Choroid plexus epithelial cell (primary cell): ENCODE data around the gene MDN1.
"Not testable (repeated sequence)": the region's sequence is repeated elsewhere in the genome, so short reads cannot be mapped to it uniquely, and the experiment has no call there.

ENCODE experiments used
- DNase-seq: peaks from one replicate; pipeline ENCODE4 v3.0.0-alpha.2; 2010; ENCODE audit warnings: low read depth
- H3K4me3 ChIP-seq: 2 replicates; pipeline ENCODE4 v1.5.1; 2011; ENCODE audit warnings: low read depth, mild to moderate bottlenecking, control low read depth, low read length, moderate library complexity
- CTCF ChIP-seq: conservative IDR thresholded peaks from 2 replicates; pipeline ENCODE4 v1.5.1; 2011; ENCODE audit warnings: low read depth, mild to moderate bottlenecking, control low read depth, inconsistent platforms, low read length, moderate library complexity

Gene MDN1

GRCh38 chr6:89793586-89793985, 26.0 kb downstream of the MDN1 start:
- TF ChIP-seq CTCF: no peak

GRCh38 chr6:89792881-89793280, 26.7 kb downstream of the MDN1 start:
- DNase-seq: peak; percentile 71
- H3K4me3 ChIP-seq: no peak overlapping the region
- peak; percentile 65 for TF ChIP-seq CTCF

More at GRCh38 chr6:89793586-89793985, 26.0 kb downstream of the MDN1 start:
- DNase-seq: peak; percentile 78
- no peak overlapping the region for H3K4me3 ChIP-seq

- TF ChIP-seq CTCF: no peak
- DNase-seq: no peak
Measured at GRCh38 chr6:89790403-89790802, 29.2 kb downstream of the MDN1 start.

GRCh38 chr6:89789980-89790379, 29.6 kb downstream of the MDN1 start:
- TF ChIP-seq CTCF: no peak
- H3K4me3 ChIP-seq: no peak overlapping the region
- no peak for DNase-seq

More at GRCh38 chr6:89790403-89790802, 29.2 kb downstream of the MDN1 start:
- no peak overlapping the region for H3K4me3 ChIP-seq

- no peak for TF ChIP-seq CTCF
Measured at GRCh38 chr6:89787660-89788328, 31.8 kb downstream of the MDN1 start.

GRCh38 chr6:89786970-89787369, 32.6 kb downstream of the MDN1 start:
- no peak overlapping the region for H3K4me3 ChIP-seq
- DNase-seq: no peak
- TF ChIP-seq CTCF: no peak

More at GRCh38 chr6:89787660-89788328, 31.8 kb downstream of the MDN1 start:
- no peak overlapping the region for H3K4me3 ChIP-seq
- no peak for DNase-seq

GRCh38 chr6:89784838-89785237, 34.8 kb downstream of the MDN1 start:
- H3K4me3 ChIP-seq: no peak overlapping the region
- no peak for DNase-seq
- no peak for TF ChIP-seq CTCF

GRCh38 chr6:89783293-89783692, 36.3 kb downstream of the MDN1 start:
- not testable (repeated sequence) for H3K4me3 ChIP-seq, DNase-seq
